HK-2 (cell line): ENCODE data around the gene CCND2.

Source experiments
- DNase-seq: peaks from one replicate; pipeline ENCODE4 v3.0.0-alpha.2; 2018; ENCODE audit not compliant: unreplicated experiment

The CCND2 gene

DNA sequence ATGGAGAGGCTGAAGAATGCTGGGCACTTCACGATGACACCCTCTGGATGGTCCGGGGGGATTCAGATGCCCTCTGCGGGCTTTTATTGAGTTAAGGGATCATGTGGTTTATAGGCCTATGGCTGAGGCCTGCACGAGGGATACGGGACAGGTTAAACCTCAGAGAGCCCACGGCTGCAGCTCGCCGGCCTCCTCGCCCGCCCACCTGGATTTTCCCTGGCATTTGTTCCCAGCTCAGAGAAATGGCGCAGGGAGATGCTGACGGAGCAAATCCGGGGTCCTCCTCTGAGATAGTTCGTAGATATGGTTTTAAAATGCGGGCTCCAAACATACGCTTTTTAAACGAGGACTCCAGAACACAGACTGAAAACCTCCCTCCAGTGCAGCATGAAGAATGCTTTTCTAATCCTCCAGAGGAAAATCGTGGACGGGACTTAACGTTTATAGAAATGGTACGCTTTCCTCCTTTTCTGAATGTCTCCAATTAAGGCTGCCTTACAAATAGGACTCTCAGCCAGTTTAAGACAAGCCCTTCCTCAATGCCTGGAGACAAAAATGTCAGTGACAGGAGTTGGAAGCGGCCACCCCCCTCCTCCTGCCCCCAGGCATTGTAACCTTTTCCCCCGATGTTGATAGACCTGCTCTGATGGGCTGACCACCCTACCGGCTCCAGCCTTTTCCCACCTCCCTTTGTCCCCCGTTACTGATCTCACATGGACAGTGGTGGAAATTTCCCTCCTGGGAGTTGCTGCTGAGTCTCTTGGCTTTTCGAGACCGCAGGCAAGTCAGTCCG, 16.6 kb downstream of the CCND2 start:
- DNase-seq, result no peak

DNA sequence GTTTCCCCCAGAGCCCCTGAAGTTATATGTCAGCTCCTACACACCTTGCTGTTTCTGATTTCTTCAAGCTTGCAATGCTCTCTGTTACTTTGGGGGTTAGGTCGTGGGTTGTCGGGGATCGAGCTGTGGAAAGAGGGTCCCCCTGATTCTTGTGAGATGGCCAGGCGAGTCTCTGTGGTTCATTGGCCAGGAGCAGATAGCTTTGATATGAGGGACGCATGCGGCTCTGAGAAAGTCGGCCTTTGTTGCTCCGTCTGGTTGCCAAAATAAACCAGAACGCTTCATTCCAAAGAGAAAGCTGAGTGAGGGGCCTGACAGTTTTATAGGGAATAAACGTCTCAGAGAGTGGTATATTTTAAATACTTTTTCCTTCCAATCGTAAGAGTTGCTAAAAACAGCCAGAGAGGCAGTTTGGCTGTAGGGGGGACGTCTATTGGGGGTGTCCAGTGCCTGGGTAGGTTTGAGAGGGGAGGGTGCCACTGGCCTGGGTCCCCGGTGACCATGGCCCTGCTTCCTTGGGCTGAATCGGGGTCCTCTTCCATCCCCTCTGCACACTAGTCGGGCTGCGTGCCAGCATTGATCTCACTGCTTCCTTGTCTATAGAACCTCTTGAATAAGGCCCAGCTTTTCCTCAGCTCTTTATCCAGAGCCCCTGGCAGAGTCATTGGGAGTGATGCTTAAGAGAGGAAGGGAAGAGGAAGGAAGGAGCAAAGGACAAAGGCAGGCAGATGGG, 18.9 kb downstream of the CCND2 start:
- no peak for DNase-seq

DNA sequence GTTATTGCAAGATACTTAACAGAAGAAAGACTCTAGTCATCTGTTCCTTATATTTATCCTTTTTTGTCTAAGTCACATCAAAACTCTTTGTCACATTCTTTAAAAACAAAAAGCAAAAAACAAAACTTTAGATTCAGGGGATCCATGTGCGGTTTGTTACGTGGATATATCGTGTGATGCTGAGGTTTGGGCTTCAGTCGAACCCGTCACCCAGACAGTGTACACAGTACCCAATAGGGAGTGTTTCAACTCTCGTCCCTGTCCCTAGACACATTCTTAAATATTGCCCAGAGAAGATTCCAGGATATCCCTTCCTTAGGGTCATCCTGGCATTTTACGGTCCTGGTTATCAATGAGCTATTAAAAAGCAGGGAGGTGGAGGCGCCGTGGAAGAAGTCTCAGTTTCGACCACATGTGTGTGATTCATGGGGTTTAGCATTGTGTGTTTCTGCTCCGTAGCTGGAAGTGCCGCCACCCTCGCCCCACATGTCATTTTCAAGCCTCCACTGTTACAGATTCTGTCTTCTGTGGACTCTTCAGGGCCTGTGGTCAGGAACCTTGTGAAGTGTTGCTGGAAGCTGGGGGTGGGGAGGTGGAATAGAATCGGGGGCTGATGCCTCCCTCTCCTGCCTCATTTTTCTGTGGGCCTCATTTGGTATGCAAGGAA, 19.9 kb downstream of the CCND2 start:
- no peak for DNase-seq

DNA sequence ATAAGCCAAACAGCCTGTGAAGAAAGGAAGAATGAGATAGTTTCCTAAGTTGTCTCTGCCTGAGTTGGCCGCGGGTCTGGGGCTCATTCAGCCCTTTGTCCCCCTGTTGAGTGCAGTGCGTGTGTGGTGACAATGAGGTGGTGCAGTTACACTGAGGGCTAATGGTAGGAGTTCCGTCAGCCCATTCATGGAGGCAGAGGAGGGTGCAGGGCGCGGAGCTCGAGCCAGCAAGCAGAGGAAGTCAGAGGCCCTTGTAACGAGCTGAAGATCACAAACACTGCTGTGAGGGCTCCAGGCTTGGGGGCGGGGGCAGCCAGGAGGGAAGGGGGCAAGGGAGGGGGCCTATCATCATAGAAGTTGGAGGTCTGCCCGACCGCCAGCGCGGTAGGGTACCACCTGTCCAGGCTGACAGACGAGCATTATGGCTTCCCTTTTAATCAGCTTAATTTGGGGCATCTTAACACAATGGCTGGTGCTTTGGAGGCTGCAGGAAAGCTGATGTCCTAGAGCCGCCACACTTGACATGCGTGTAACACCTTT, 20.5 kb downstream of the CCND2 start:
- DNase-seq, result no peak

DNA sequence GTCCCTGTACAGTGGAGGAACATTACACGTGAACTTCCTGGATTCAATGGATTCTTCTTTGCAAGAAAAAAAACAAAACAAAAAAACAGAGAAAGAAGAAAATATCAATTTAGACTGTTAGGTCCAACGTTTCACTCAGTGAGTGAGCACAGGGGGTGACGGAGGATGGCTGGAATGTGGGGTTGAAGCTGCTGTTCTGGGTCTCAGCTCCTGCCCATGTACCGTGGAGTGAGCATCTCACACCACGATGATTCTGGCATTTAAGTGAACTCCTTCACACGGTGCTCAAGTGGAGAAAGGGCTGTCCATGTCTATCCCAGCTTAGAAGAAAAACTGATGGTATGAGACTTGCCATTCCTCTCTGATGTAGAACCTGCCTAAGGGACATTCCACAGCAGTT, 23.2 kb downstream of the CCND2 start:
- DNase-seq, result no peak

DNA sequence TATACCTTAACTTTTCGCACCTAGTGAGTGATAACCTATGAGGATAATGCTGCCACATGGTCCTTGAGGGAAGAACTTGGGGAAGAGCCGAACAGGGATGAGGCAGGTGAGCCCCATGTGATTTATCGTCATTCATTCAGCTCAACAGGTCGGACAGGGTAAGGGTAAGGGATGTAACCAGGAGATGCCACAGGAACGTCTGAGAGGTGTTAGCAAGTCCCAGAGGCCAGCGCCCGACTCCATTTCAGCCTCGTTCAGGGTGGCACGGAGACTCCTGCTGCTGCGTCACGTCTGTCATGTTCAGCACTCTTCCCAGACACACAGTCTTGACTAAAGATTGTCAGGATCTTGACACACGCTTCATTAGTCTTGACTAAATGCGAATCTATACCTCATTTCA, 24.1 kb downstream of the CCND2 start:
- DNase-seq, result no peak

GRCh38 chr12:4300883-4301282, 27.3 kb downstream of the CCND2 start:
- no peak for DNase-seq

DNA sequence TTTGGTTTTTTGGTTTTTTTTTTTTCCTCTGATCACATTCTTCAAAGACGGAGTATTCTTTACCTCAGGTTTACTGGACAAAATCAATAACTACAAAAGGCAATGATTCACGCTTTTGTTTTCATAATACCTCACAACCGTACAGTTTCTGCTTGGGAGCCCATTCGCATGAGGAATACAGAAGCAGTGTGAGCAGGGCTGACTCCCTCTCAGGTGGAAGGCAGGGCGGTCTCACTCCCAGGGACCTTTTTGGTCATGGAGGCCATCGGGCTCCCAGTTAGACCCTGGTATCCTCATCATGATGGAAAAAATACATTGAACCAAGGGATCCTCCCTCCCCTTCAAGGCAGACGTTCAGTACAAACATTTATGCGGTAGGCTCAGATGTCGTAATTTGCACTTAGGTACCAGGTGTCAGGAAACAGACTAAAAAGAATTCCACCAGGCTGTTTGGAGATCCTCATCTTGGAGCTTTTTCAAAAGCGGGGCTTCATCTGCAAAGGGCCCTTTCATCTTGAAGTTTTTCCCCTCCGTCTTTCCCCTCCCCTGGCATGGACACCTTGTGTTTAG, 28.5 kb downstream of the CCND2 start:
- DNase-seq, result no peak

- DNase-seq, result no peak
Measured at GRCh38 chr12:4302881-4303280, 29.3 kb downstream of the CCND2 start.

- DNase-seq, result no peak
Measured at GRCh38 chr12:4303750-4304149, 30.2 kb downstream of the CCND2 start.

- peak; percentile 79 for DNase-seq
Measured at GRCh38 chr12:4307593-4308333, 34.2 kb downstream of the CCND2 start.

DNA sequence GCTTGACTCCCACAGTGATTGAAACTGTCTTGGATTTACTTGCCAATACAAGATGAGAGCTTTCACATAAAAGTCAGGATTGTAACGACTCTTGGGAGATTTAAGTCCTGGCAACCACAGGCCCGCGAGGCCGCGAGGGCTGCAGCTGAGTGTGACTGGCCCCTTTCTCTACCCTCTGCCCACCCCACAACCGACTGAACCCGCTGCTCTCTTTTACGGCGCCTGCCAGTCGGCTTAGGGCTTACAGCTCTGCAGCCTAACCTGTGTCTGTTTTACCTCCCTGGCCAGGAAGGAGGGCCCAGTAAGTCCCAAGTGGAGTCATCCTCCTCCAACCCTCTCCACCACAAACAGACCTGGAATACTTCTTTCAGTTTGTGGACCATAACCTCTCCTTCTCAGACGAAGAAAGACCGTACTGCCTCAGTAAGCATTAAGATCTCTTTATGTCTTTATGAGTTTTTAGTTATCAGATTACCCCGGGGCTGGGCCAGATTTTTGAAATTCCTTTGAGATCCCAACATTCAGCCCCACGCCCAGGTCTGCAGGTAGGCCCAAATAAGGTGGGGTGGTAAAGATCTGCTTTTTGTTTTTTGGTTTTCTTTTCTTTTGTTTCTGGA, 34.9 kb downstream of the CCND2 start:
- no peak for DNase-seq

DNA sequence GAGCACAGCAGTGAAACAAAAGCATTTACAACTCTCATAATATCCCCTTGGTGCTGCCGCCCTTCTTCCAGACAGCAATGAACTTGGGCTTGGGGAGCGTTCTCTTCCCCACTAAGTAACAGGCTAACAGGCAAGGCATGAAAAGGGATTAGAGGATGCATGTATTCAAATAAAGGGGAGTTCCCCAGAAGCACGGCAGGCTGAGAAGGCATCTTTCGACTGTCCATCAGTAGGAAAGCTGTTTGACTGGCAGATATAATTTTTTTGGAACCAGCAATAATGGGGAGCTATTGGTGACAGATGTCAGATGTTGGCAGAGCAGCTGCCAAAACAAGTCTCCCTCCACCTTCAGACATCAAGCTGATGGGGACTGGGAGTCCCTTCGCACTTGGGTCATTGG, 38.2 kb downstream of the CCND2 start:
- DNase-seq, result no peak

- DNase-seq, result no peak
Measured at GRCh38 chr12:4312251-4312650, 38.7 kb downstream of the CCND2 start.

DNA sequence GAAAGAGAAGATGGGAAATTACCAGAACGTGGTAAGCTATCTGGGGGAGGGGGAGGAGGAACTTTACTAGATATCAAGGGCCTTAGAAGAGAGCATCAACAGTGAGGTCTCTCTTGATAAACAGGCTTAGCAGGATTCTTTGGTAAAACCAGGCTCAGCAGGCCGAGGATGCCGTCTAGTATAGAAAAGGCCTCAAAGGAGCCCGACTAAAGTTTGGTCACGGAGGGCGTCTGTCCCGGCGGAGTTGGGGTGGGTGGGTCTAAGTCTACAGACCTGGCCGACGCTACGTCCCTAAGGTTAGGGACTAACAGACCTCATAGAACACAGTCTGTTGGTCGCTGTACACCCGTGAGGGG, 46.9 kb downstream of the CCND2 start:
- DNase-seq, result no peak

DNA sequence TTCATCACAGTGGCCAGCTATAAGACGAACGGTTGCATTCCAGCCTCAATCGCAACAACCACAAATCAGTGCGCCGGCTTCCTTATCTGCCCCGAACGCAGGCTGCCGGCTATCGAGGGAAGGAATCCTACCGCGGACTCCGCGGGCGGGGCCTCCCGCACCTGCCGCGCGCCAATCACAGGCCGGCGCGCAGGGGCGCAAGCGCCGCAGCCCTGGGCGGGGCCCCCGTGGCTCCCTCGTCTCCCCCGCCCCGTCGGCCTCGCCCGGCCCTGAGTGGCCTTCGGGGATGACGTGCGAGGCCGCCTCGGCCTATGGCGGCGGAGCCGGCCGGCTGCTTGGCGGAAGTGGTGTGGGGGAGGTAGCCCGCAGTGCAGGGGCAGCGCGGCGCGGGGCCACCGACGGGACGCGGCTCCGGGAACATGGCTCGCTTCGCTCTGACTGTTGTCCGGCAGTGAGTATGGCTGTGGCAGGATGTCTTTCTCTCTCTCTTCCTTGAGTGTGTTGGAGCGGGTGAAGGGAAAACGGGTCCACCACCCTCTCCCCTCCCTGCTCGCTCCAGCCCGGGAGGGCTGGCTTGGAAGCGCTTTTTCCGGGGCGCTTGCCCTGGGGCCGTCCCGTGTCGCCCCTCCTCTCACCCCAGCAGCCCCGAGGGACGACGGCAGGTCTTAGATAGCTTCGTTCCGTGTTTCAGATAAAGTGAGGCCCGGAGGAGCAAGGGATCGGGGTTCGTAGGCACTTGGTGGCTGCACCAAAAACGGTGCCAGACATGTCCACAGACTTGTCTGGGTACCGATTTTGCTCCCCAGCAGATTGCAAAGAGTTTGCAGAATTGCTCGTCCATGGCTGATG, 47.5 kb downstream of the CCND2 start, which contains the start of gene TIGAR:
Gene TIGAR (plus strand): TSS at position 361 of the 849 bp plus-strand sequence. CDS start 59 bp downstream, at position 420.
- DNase-seq, result peak; percentile 91

GRCh38 chr12:4322726-4323125, 49.2 kb downstream of the CCND2 start:
- DNase-seq, result no peak
